Ectodermal cell (in vitro differentiated cells): ENCODE results near the gene SEPTIN2.
"Not testable (repeated sequence)": the region's sequence is repeated elsewhere in the genome, so short reads cannot be mapped to it uniquely, and the experiment has no call there.

Experiments used
- H3K27ac ChIP-seq: 2 replicates; pipeline ENCODE4 v1.7.0; 2013; ENCODE audit warnings: mild to moderate bottlenecking, low read depth, low read length; ENCODE audit not compliant: insufficient read depth, poor library complexity, severe bottlenecking
- H3K27me3 ChIP-seq: 2 replicates; pipeline ENCODE4 v1.7.0; 2013; ENCODE audit warnings: mild to moderate bottlenecking, low read length; ENCODE audit not compliant: insufficient read depth, control insufficient read depth, poor library complexity, severe bottlenecking
- H3K36me3 ChIP-seq: one replicate; pipeline ENCODE4 v1.7.0; 2013; ENCODE audit warnings: low read length; ENCODE audit not compliant: control insufficient read depth, insufficient read depth
- H3K4me1 ChIP-seq: one replicate; pipeline ENCODE4 v1.7.0; 2013; ENCODE audit warnings: low read length; ENCODE audit not compliant: control insufficient read depth, insufficient read depth
- H3K4me3 ChIP-seq: 2 replicates; pipeline ENCODE4 v1.7.0; 2013; ENCODE audit warnings: low read depth, low read length, control low read depth; ENCODE audit not compliant: insufficient read depth
- H3K9me3 ChIP-seq: 2 replicates; pipeline ENCODE4 v1.7.0; 2013; ENCODE audit warnings: mild to moderate bottlenecking, low read length, moderate library complexity; ENCODE audit not compliant: control insufficient read depth
- WGBS, 2 experiments: methylation state at CpG; one replicate each; pipeline ENCODE4 v1.1.7; 2013; ENCODE audit warnings: missing lambda C conversion rate in 2 of 2; 5-methylcytosine and 5-hydroxymethylcytosine counted together

SEPTIN2 gene

DNA sequence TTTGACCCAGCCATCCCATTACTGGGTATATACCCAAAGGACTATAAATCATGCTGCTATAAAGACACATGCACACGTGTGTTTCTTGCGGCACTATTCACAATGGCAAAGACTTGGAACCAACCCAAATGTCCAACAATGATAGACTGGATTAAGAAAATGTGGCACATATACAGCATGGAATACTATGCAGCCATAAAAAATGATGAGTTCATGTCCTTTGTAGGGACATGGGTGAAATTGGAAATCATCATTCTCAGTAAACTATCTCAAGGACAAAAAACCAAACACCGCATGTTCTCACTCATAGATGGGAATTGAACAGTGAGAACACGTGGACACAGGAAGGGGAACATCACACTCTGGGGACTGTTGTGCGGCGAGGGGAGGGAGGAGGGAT, 81.1 kb downstream of the SEPTIN2 start:
- not testable (repeated sequence) for H3K9me3 ChIP-seq, H3K4me3 ChIP-seq, H3K36me3 ChIP-seq, H3K27ac ChIP-seq, H3K4me1 ChIP-seq, H3K27me3 ChIP-seq
- 95 to 98% methylated on average over 5 to 6 of the region's 6 CpGs for WGBS, 2 experiments

- H3K9me3 ChIP-seq = no peaks in the 10 kb centered on the region
- 92 to 94% methylated on average over 10 of the region's 10 CpGs for WGBS, 2 experiments
- H3K36me3 ChIP-seq = no peaks in the 10 kb centered on the region
- H3K27me3 ChIP-seq = no peaks in the 10 kb centered on the region
- H3K4me3 ChIP-seq = no peak overlapping the region
- H3K27ac ChIP-seq = no peak overlapping the region
- no peaks in the 10 kb centered on the region for H3K4me1 ChIP-seq
These were observed 84.5 kb downstream of the SEPTIN2 start for GRCh38 chr2:241399941-241400922.
